Transverse colon (tissue), 4 donors: Measurements from ENCODE around the gene CCSER2.

ENCODE experiments used
- POLR2A ChIP-seq: fragments of 450-650 bp; IDR thresholded peaks from one replicate; pipeline ENCODE4 v1.6.1; 2016; ENCODE audit warnings: antibody characterized with exemption, mild to moderate bottlenecking, moderate library complexity
- POLR2AphosphoS5 ChIP-seq, 3 donors: sonication (generic); formaldehyde crosslinking; IDR thresholded peaks; one replicate each; pipeline ENCODE4 v1.6.1; 2016; ENCODE audit warnings: antibody characterized with exemption in 3 of 3
- TF ChIP-seq, protein P1 (sequence below), 5 experiments: fragments of 200-600 bp in 3 of 5; fragments of 450-650 bp in 2 of 5; sonication (generic) in 3 of 5; IDR thresholded peaks; 1 replicate in 2 of 5; 2 replicates in 3 of 5; pipeline ENCODE4 v1.5.1; 2016 to 2017; ENCODE audit warnings: antibody characterized with exemption in 5 of 5, inconsistent platforms in 3 of 5, mild to moderate bottlenecking in 2 of 5, moderate library complexity in 1 of 5

DNA sequence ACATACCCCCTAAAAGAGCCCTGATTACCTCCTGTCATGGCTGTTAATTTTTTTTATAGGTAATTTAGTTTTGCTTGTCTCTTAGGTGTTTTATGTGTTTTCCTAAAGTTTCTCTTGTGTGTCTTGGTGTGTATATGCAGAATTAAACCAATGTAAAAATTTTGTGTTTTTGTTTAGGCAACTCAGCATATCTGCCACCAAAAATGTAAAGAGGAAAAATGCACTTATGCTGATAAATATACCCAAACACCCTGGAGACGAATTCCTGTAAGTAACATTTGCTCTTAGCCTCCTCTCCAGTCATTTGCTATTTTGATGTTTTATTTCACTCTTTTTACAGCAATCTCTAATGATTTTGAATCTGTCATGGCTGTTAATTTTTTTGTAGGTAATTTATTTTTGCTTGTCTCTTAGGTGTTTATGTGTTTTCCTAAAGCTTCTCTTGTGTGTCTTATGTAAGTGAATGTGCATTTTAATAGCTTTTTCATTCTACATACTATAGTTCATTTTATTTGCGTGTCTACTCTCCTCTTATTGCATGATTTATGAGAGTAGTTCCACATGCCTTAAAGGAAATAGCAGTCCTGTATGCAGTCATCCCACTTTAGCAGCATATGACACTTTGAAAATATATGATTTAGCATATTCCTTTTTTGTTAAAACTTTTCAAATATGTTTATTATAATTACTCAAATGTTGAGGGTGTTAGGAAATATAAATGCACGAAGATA, 149.2 kb downstream of the CCSER2 start:
- TF ChIP-seq, protein P1, sequence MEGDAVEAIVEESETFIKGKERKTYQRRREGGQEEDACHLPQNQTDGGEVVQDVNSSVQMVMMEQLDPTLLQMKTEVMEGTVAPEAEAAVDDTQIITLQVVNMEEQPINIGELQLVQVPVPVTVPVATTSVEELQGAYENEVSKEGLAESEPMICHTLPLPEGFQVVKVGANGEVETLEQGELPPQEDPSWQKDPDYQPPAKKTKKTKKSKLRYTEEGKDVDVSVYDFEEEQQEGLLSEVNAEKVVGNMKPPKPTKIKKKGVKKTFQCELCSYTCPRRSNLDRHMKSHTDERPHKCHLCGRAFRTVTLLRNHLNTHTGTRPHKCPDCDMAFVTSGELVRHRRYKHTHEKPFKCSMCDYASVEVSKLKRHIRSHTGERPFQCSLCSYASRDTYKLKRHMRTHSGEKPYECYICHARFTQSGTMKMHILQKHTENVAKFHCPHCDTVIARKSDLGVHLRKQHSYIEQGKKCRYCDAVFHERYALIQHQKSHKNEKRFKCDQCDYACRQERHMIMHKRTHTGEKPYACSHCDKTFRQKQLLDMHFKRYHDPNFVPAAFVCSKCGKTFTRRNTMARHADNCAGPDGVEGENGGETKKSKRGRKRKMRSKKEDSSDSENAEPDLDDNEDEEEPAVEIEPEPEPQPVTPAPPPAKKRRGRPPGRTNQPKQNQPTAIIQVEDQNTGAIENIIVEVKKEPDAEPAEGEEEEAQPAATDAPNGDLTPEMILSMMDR (IDR thresholded peaks at IDR 0.05), result no peak
- TF ChIP-seq POLR2A, result no peak
- no peak for TF ChIP-seq POLR2AphosphoS5 (IDR thresholded peaks at IDR 0.05)
